ENCODE results near the gene RYR2. TPM values are rescaled to one million over a fixed set of nuclear protein-coding genes. Genes with fewer than 3 reads are reported as not detected.

RYR2 gene
- total RNA-seq, 4 donors from 2014 or later, result 0.13 to 2.5 (median 0.88) TPM

- H3K9me3 ChIP-seq, result no peaks in the 10 kb centered on the region
- no peaks in the 10 kb centered on the region for H3K4me1 ChIP-seq
- no peaks in the 10 kb centered on the region for H3K27me3 ChIP-seq
- DNase-seq, result no peak
- no peaks in the 10 kb centered on the region for H3K36me3 ChIP-seq
- TF ChIP-seq CTCF (IDR thresholded peaks at IDR 0.05) (no peak), POLR2A (IDR thresholded peaks at IDR 0.05) (no peak)
- H3K27ac ChIP-seq, result no peak overlapping the region
- no peak overlapping the region for H3K4me3 ChIP-seq
These were observed 500.8 kb downstream of the RYR2 start for GRCh38 chr1:237542525-237543418.

- H3K27me3 ChIP-seq, result no peaks in the 10 kb centered on the region
These were observed 511.1 kb downstream of the RYR2 start for GRCh38 chr1:237553078-237553477.

GRCh38 chr1:237556911-237557310, 514.9 kb downstream of the RYR2 start:
- H3K36me3 ChIP-seq, result no peaks in the 10 kb centered on the region
- DNase-seq, result no peak
- H3K27ac ChIP-seq, result no peak overlapping the region
- no peaks in the 10 kb centered on the region for H3K27me3 ChIP-seq
- H3K4me3 ChIP-seq, result no peak overlapping the region
- no peaks in the 10 kb centered on the region for H3K4me1 ChIP-seq
- TF ChIP-seq CTCF (IDR thresholded peaks at IDR 0.05) (no peak), POLR2A (IDR thresholded peaks at IDR 0.05) (no peak)
- H3K9me3 ChIP-seq, result no peaks in the 10 kb centered on the region

More at GRCh38 chr1:237553078-237553477, 511.1 kb downstream of the RYR2 start:
- no peak overlapping the region for H3K4me3 ChIP-seq
- H3K36me3 ChIP-seq, result no peaks in the 10 kb centered on the region
- H3K4me1 ChIP-seq, result no peaks in the 10 kb centered on the region
- no peak for DNase-seq
- TF ChIP-seq CTCF (IDR thresholded peaks at IDR 0.05) (no peak), POLR2A (IDR thresholded peaks at IDR 0.05) (no peak)
- H3K27ac ChIP-seq, result no peak overlapping the region
- H3K9me3 ChIP-seq, result no peaks in the 10 kb centered on the region

- Histone ChIP-seq H3K36me3 (no peaks in the 10 kb centered on the region), H3K27ac (no peak overlapping the region), H3K27me3 (no peaks in the 10 kb centered on the region), H3K9me3 (no peaks in the 10 kb centered on the region), H3K4me3 (no peak overlapping the region), H3K4me1 (no peaks in the 10 kb centered on the region)
- no peak for TF ChIP-seq POLR2A (IDR thresholded peaks at IDR 0.05)
- TF ChIP-seq CTCF (IDR thresholded peaks at IDR 0.05), result peak in 5 of 6 experiments; percentile 12 to 64 (median 54)
- DNase-seq, result no peak
These were observed 520.3 kb downstream of the RYR2 start for GRCh38 chr1:237562242-237562823.

- Histone ChIP-seq H3K27me3 (no peaks in the 10 kb centered on the region), H3K36me3 (no peaks in the 10 kb centered on the region), H3K4me1 (no peaks in the 10 kb centered on the region), H3K27ac (no peak overlapping the region), H3K9me3 (no peaks in the 10 kb centered on the region), H3K4me3 (no peak overlapping the region)
- DNase-seq, result no peak
- TF ChIP-seq CTCF (IDR thresholded peaks at IDR 0.05) (no peak), POLR2A (IDR thresholded peaks at IDR 0.05) (no peak)
These were observed 523.3 kb downstream of the RYR2 start for GRCh38 chr1:237565236-237565635.
